Endothelial cell (in vitro differentiated cells): ENCODE measurements around the gene SLA2. TPM values are rescaled to one million over a fixed set of nuclear protein-coding genes. Genes with fewer than 3 reads are reported as not detected.
A peak's percentile ranks its signal among the peaks of the same experiment; 100 is the strongest.

Source experiments
- DNase-seq: peaks from one replicate; pipeline ENCODE4 v3.0.0; 2021; ENCODE audit warnings: low spot score
- H3K27ac Mint-ChIP-seq: one replicate; pipeline ENCODE4 v1.8.0; 2021; ENCODE audit warnings: mixed read lengths, inconsistent platforms; ENCODE audit not compliant: unreplicated experiment
- H3K27me3 Mint-ChIP-seq: one replicate; pipeline ENCODE4 v1.8.0; 2021; ENCODE audit warnings: mild to moderate bottlenecking, moderate library complexity, mixed read lengths, inconsistent platforms; ENCODE audit not compliant: unreplicated experiment
- H3K36me3 Mint-ChIP-seq: one replicate; pipeline ENCODE4 v1.8.0; 2021; ENCODE audit warnings: mild to moderate bottlenecking, low read depth, mixed read lengths, inconsistent platforms; ENCODE audit not compliant: unreplicated experiment
- H3K4me1 Mint-ChIP-seq: one replicate; pipeline ENCODE4 v1.8.0; 2021; ENCODE audit warnings: mild to moderate bottlenecking, mixed read lengths, inconsistent platforms; ENCODE audit not compliant: unreplicated experiment
- H3K4me3 Mint-ChIP-seq: one replicate; pipeline ENCODE4 v1.8.0; 2021; ENCODE audit warnings: mild to moderate bottlenecking, mixed read lengths, inconsistent platforms; ENCODE audit not compliant: unreplicated experiment
- H3K9me3 Mint-ChIP-seq: one replicate; pipeline ENCODE4 v1.8.0; 2021; ENCODE audit warnings: mixed read lengths, inconsistent platforms; ENCODE audit not compliant: unreplicated experiment
- total RNA-seq: library from RNA; stranded (reverse); fragmentation: NEBNext Ultra II Directional; extraction: Animal tissue kit (Norgen Biotek cat#: 25700); gene quantifications from one replicate; pipeline ENCODE4 v1.2.1, GENCODE V29; 2021; ENCODE audit not compliant: unreplicated experiment
- TF ChIP-seq, protein P1 (sequence below): fragments of 200-600 bp; sonication (generic); IDR thresholded peaks from one replicate; pipeline ENCODE4 v1.5.0; 2021; ENCODE audit warnings: antibody characterized with exemption; ENCODE audit not compliant: unreplicated experiment

SLA2 gene
- total RNA-seq, 1 donor from 2014 or later = not detected

DNA sequence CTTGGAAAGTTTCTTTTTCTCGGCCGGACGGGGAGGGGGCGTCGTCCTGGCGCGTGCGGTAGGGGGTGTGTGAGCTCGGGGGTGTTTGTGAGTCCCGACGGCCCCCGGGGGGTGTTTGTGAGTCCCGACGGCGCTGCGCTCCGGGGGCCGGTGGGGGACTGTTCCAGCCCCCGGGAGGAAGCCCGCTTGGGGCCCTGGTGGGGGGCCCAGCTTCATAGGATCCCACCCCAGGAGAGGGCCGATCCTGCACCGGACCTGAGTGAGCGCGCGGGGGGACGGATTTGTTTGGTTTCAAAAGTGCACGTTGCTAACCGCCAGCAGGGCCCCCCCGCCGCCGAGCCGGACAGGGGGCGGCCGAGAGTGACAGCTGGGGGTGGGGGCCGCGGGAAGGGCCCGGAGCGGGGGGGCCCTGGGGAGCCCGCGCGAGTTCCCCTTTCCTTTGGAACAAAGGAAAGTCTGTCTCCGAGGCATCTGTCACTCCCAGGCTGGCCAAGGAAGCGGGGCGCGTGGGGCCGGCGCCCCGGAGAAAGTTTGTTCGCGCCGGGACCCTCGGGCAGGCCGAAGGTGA, 72.1 kb downstream of the SLA2 start:
- TF ChIP-seq, protein P1, sequence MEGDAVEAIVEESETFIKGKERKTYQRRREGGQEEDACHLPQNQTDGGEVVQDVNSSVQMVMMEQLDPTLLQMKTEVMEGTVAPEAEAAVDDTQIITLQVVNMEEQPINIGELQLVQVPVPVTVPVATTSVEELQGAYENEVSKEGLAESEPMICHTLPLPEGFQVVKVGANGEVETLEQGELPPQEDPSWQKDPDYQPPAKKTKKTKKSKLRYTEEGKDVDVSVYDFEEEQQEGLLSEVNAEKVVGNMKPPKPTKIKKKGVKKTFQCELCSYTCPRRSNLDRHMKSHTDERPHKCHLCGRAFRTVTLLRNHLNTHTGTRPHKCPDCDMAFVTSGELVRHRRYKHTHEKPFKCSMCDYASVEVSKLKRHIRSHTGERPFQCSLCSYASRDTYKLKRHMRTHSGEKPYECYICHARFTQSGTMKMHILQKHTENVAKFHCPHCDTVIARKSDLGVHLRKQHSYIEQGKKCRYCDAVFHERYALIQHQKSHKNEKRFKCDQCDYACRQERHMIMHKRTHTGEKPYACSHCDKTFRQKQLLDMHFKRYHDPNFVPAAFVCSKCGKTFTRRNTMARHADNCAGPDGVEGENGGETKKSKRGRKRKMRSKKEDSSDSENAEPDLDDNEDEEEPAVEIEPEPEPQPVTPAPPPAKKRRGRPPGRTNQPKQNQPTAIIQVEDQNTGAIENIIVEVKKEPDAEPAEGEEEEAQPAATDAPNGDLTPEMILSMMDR = no peak
- peak overlapping the region; percentile 82 for H3K4me3 Mint-ChIP-seq
- no peak overlapping the region for H3K27ac Mint-ChIP-seq
- DNase-seq = peak; percentile 37
- H3K36me3 Mint-ChIP-seq = peaks cover 4% of the 10 kb centered on the region
- H3K4me1 Mint-ChIP-seq = peaks cover 25% of the 10 kb centered on the region
- H3K27me3 Mint-ChIP-seq = peaks cover 18% of the 10 kb centered on the region
- H3K9me3 Mint-ChIP-seq = no peaks in the 10 kb centered on the region

DNA sequence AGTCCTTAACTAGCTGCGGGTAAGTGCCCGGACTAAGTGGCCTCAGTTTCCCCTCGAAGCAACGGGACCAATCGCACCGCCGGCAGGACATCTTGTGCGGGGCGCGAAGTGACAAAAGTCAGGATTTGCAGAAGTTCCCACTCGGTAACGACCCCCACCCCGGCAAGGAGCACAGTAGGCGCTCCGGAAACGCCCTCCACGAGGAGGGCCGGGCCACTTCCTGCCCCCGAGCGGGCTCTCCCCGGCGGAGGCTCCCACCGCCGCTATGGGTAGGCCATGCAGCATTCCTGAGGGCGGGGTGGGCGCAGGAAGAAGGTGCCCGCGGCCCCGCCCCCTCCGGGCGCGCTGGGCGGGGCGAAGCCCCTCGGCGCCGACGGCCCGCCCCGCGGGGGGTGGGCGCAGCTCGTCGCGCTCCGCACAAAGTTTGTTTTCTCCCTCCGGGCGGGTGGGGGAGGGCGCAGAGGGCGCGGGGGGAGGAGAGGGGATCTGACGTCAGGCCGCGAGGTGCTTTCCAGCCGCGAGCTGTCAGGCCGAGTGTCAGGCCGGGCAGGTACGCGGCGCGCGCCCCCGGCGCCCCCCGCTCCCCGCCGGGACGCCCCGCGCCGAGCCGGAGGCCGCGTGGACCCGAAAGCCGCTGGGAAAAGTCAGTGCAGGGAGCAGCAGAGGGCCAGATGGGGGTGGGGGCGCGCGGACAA, 72.7 kb downstream of the SLA2 start, which contains the start of gene TGIF2:
Gene TGIF2, plus strand, starts transcription at position 495 of the 695 bp plus-strand sequence. CDS start 5,178 bp downstream, outside the sequence.
- peaks cover 18% of the 10 kb centered on the region for H3K27me3 Mint-ChIP-seq
- DNase-seq = peak; percentile 96
- H3K36me3 Mint-ChIP-seq = peaks cover 4% of the 10 kb centered on the region
- H3K27ac Mint-ChIP-seq = peak within 1 kb of the TSS; percentile 97
- TF ChIP-seq, protein P1 = no peak
- H3K9me3 Mint-ChIP-seq = no peaks in the 10 kb centered on the region
- peak within 1 kb of the TSS; percentile 98 for H3K4me3 Mint-ChIP-seq
- peaks cover 25% of the 10 kb centered on the region for H3K4me1 Mint-ChIP-seq

DNA sequence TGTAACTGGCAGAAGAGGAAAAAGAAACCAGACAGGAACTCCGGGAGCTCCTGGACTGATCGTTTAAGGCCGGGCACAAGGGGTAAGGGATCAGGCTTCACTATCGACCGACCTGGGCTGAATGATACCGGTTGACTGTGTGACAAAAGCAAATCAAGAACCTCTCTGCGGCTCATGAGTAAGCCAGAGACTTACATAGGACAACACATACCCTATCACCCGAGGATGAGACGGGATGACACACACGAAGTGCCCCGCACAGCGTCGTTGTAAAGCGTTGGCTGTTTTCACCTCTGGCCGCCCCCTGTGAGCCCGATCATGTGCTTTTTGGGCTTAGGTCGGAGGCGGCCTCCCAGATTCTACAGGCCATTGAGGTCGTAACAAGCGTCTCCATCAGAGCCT, 73.3 kb downstream of the SLA2 start:
- H3K9me3 Mint-ChIP-seq = no peaks in the 10 kb centered on the region
- TF ChIP-seq, protein P1 = no peak
- H3K27me3 Mint-ChIP-seq = peaks cover 18% of the 10 kb centered on the region
- H3K4me1 Mint-ChIP-seq = peaks cover 25% of the 10 kb centered on the region
- H3K27ac Mint-ChIP-seq = peak overlapping the region; percentile 97
- peak; percentile 31 for DNase-seq
- peaks cover 4% of the 10 kb centered on the region for H3K36me3 Mint-ChIP-seq
- H3K4me3 Mint-ChIP-seq = peak overlapping the region; percentile 90

DNA sequence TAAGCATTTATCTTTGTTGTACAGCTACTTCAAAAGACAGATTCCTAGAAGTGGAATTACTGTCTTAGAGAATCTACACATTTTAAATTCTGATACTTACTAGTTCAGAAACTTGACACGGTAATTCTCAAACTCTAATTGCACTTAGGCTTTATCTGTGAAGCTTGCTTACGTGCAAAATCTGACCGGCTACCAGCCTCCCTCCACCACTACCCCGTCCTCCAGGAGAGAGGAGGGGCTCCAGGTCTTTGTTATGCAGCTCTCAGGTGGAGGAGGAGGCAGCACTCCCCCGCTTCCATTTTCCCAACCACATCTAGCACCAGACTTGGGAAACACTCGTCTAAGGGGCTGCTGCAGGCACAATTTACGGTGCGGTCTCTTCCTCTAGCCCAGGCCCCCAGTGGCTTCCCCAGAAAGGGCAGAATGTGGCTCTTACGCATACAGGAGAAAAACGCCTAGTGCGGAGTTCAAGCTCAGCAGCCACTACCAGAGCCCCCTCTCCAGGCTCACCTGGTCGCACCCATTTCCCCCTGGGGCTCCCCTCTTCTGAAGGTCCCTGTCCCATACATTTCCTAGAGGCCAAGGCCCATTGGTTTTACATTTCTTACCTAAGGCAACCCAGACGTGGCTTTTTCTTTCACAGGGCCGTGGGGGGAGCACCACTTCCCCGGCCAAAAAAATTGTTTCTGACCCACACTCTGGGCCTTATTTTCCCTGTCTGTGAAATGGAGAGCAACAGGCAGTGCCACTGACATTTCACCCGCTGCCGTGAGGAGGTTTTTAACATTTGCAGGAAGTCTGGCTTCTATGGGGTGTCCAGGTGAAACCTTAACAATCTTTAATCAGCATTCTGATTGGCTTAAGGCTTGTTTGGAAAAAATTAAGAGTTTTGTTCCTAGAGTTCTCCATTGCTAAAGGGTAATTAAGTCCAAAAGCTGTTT, 74.2 kb downstream of the SLA2 start:
- Mint-ChIP-seq H3K9me3 (no peaks in the 10 kb centered on the region), H3K27me3 (peaks cover 20% of the 10 kb centered on the region), H3K4me1 (peaks cover 25% of the 10 kb centered on the region), H3K4me3 (peak overlapping the region; percentile 90), H3K27ac (peak overlapping the region; percentile 97), H3K36me3 (peaks cover 4% of the 10 kb centered on the region)
- TF ChIP-seq, protein P1 = no peak
- DNase-seq = peak; percentile 17
